Osteocyte (in vitro differentiated cells): Measurements from ENCODE around the gene UBAP2L. TPM values are rescaled to one million over a fixed set of nuclear protein-coding genes. Genes with fewer than 3 reads are reported as not detected.
"Not testable (repeated sequence)": the region's sequence is repeated elsewhere in the genome, so short reads cannot be mapped to it uniquely, and the experiment has no call there.

ENCODE experiments used
- DNase-seq: peaks from one replicate; pipeline ENCODE4 v3.0.0; 2021; ENCODE audit warnings: mixed read lengths; ENCODE audit not compliant: unreplicated experiment; ENCODE audit errors: extremely low spot score
- H3K27ac Mint-ChIP-seq: one replicate; pipeline ENCODE4 v1.8.0; 2021; ENCODE audit warnings: mild to moderate bottlenecking, mixed read lengths; ENCODE audit not compliant: unreplicated experiment
- H3K27me3 Mint-ChIP-seq: one replicate; pipeline ENCODE4 v1.8.0; 2021; ENCODE audit warnings: mixed read lengths; ENCODE audit not compliant: unreplicated experiment
- H3K36me3 Mint-ChIP-seq: one replicate; pipeline ENCODE4 v1.8.0; 2021; ENCODE audit warnings: mixed read lengths; ENCODE audit not compliant: unreplicated experiment
- H3K4me1 Mint-ChIP-seq: one replicate; pipeline ENCODE4 v1.8.0; 2021; ENCODE audit warnings: mixed read lengths; ENCODE audit not compliant: unreplicated experiment
- H3K4me3 Mint-ChIP-seq: one replicate; pipeline ENCODE4 v1.8.0; 2021; ENCODE audit warnings: mild to moderate bottlenecking, moderate library complexity, mixed read lengths; ENCODE audit not compliant: unreplicated experiment
- H3K9me3 Mint-ChIP-seq: one replicate; pipeline ENCODE4 v1.8.0; 2021; ENCODE audit warnings: mixed read lengths; ENCODE audit not compliant: unreplicated experiment
- total RNA-seq: library from RNA; stranded (reverse); gene quantifications from 2 replicates; pipeline ENCODE4 v1.2.1, GENCODE V29; 2021
- TF ChIP-seq, protein P1 (sequence below): fragments of 200-600 bp; sonication (generic); IDR thresholded peaks from 2 replicates; pipeline ENCODE4 v1.5.0; 2021; ENCODE audit warnings: antibody characterized with exemption, mild to moderate bottlenecking, moderate library complexity

The UBAP2L gene
- total RNA-seq, 1 donor from 2014 or later, result 236 TPM

GRCh38 chr1:154221278-154222001, 685 bp downstream of the UBAP2L start:
- no peaks in the 10 kb centered on the region for H3K27me3 Mint-ChIP-seq
- peaks cover 54% of the 10 kb centered on the region for H3K4me1 Mint-ChIP-seq
- H3K36me3 Mint-ChIP-seq, result peaks cover 25% of the 10 kb centered on the region
- H3K4me3 Mint-ChIP-seq, result peak overlapping the region; percentile 90
- H3K27ac Mint-ChIP-seq, result peak overlapping the region; percentile 93
- peak; percentile 84 for DNase-seq
- TF ChIP-seq, protein P1, sequence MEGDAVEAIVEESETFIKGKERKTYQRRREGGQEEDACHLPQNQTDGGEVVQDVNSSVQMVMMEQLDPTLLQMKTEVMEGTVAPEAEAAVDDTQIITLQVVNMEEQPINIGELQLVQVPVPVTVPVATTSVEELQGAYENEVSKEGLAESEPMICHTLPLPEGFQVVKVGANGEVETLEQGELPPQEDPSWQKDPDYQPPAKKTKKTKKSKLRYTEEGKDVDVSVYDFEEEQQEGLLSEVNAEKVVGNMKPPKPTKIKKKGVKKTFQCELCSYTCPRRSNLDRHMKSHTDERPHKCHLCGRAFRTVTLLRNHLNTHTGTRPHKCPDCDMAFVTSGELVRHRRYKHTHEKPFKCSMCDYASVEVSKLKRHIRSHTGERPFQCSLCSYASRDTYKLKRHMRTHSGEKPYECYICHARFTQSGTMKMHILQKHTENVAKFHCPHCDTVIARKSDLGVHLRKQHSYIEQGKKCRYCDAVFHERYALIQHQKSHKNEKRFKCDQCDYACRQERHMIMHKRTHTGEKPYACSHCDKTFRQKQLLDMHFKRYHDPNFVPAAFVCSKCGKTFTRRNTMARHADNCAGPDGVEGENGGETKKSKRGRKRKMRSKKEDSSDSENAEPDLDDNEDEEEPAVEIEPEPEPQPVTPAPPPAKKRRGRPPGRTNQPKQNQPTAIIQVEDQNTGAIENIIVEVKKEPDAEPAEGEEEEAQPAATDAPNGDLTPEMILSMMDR, result no peak
- H3K9me3 Mint-ChIP-seq, result no peaks in the 10 kb centered on the region

DNA sequence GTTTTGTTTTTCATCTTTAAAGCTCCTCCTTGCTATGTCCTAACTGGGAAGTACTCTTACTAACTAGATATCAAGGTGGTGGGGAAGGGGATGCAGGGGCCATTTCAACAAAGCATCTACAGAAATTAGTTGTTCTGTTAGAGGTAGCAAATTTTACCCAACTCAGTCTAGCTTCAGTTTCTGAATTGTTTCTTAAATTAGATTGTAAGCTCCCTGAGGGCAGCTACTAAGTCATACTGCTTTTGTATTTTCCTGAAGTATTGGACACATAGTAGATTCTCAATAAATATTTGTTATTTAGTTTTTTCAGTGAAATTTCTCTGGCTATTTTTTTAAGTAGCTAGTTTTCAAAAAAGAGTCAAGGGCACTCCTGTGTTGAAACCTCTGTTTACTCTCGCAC, 1.8 kb downstream of the UBAP2L start:
- peaks cover 54% of the 10 kb centered on the region for H3K4me1 Mint-ChIP-seq
- TF ChIP-seq, protein P1, result no peak
- peaks cover 27% of the 10 kb centered on the region for H3K36me3 Mint-ChIP-seq
- no peaks in the 10 kb centered on the region for H3K27me3 Mint-ChIP-seq
- no peaks in the 10 kb centered on the region for H3K9me3 Mint-ChIP-seq
- no peak for DNase-seq
- peak overlapping the region; percentile 93 for H3K27ac Mint-ChIP-seq
- peak overlapping the region; percentile 90 for H3K4me3 Mint-ChIP-seq

DNA sequence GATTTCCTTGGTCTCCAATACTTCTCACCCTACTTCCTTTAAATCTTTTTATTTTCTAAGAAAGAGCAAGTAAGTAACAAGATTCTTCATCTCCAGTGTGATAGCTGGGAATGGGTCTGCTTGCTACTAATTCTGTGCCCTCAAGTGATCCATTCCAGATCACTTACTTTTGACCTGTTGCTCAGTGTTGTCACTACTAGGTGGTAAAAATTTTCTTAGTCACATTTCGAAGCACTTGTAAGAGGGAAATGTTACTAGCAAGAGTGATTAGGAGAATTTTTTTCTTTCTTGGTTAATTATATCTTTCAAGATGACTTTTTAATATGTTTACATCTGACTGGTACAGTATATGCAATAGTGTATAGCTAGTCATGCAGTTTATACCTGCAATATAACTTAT, 2.2 kb downstream of the UBAP2L start:
- TF ChIP-seq, protein P1, result no peak
- H3K36me3 Mint-ChIP-seq, result peaks cover 26% of the 10 kb centered on the region
- H3K27ac Mint-ChIP-seq, result peak overlapping the region; percentile 59
- no peak for DNase-seq
- H3K4me3 Mint-ChIP-seq, result peak overlapping the region; percentile 90
- no peaks in the 10 kb centered on the region for H3K27me3 Mint-ChIP-seq
- H3K9me3 Mint-ChIP-seq, result no peaks in the 10 kb centered on the region
- H3K4me1 Mint-ChIP-seq, result peaks cover 54% of the 10 kb centered on the region

DNA sequence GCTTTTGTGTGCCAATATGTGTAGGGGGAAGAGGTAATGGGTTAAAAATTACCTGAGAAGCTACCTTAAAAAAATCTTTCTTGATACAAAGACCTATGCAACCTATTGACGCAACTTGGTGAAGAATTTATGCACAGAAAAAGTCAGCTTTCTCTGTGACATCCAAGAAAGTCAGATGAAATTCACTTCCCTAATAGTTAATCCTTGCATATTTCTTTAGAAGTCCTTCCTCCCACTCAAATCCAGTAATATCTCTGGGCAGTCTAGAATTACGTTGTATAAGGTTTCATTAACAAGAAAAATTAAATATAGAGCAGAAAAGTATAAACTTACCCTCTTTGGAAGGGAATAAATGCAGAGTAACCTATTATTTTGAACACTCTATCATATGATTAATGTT, 2.9 kb downstream of the UBAP2L start:
- Mint-ChIP-seq H3K4me1 (peaks cover 48% of the 10 kb centered on the region), H3K27ac (peak overlapping the region; percentile 59), H3K4me3 (peak overlapping the region; percentile 36), H3K27me3 (no peaks in the 10 kb centered on the region), H3K36me3 (peaks cover 25% of the 10 kb centered on the region), H3K9me3 (no peaks in the 10 kb centered on the region)
- no peak for DNase-seq
- TF ChIP-seq, protein P1, result no peak

GRCh38 chr1:154225370-154225769, 4.6 kb downstream of the UBAP2L start:
- peaks cover 28% of the 10 kb centered on the region for H3K36me3 Mint-ChIP-seq
- no peak overlapping the region for H3K4me3 Mint-ChIP-seq
- TF ChIP-seq, protein P1, result no peak
- DNase-seq, result no peak
- no peaks in the 10 kb centered on the region for H3K9me3 Mint-ChIP-seq
- peaks cover 39% of the 10 kb centered on the region for H3K4me1 Mint-ChIP-seq
- no peaks in the 10 kb centered on the region for H3K27me3 Mint-ChIP-seq
- no peak overlapping the region for H3K27ac Mint-ChIP-seq

DNA sequence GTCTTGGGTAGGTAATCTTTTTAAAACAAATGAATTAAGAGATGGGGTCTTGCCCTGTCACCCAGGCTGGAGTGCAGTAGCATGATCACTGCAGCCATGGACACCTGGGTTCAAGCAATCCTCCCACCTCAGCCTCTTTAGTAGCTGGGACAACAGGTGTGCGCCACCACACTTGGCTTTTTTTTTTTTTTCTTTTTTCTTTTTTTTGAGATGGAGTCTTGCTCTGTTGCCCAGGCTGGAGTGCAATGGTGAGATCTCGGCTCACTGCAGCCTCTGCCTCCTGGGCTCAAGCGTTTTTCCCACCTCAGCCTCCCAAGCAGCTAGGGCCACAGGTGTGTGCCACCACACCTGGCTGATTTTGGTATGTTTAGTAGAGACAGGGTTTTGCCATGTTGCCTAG, 10.4 kb downstream of the UBAP2L start:
- H3K36me3 Mint-ChIP-seq, result peaks cover 50% of the 10 kb centered on the region
- not testable (repeated sequence) for H3K9me3 Mint-ChIP-seq, H3K4me1 Mint-ChIP-seq, H3K27me3 Mint-ChIP-seq, DNase-seq, H3K27ac Mint-ChIP-seq, H3K4me3 Mint-ChIP-seq

GRCh38 chr1:154233127-154233526, 12.4 kb downstream of the UBAP2L start:
- peaks cover 55% of the 10 kb centered on the region for H3K36me3 Mint-ChIP-seq
- not testable (repeated sequence) for H3K4me3 Mint-ChIP-seq

More at GRCh38 chr1:154233127-154233526, 12.4 kb downstream of the UBAP2L start:
- H3K4me1 Mint-ChIP-seq, H3K27me3 Mint-ChIP-seq, DNase-seq, H3K9me3 Mint-ChIP-seq, H3K27ac Mint-ChIP-seq: not testable (repeated sequence)
